22Rv1 (cell line): Measurements from ENCODE around the gene ZNF174.
A peak's percentile ranks its signal among the peaks of the same experiment; 100 is the strongest.

Experiments
- H3K27ac ChIP-seq: fragments of 450-650 bp; 2 replicates; pipeline ENCODE4 v1.5.1; 2017
- ZFX ChIP-seq: fragments of 450-650 bp; IDR thresholded peaks from 2 replicates; pipeline ENCODE4 v1.6.1; 2017; ENCODE audit warnings: antibody characterized with exemption, borderline replicate concordance
- TF ChIP-seq, protein P1 (sequence below): fragments of 450-650 bp; IDR thresholded peaks from 2 replicates; pipeline ENCODE4 v1.5.1; 2017; ENCODE audit warnings: mild to moderate bottlenecking

ZNF174 gene

DNA sequence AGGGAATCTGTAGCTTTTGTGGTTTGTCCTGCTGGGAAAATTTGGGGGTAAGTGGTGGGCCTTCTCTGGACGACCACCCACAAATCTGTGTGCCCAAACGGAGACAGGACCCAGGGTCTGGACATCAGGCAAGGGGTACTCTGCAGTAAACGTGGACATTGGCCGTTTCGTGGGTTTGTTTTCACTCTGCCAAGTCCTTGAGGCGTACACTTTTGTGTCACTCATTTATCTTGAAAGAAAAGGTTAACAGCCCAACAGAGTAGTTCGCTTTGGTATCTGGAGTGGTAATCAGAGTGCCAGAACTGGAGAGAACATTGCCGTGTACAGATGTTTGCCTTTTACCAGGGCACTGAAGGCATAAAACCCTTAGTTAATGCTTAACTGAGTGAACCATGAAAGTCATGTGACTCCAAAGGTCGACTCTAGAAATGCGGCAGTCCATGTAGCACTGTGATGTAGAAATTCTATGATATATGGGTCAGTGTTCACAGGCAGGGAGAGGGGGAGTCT is 57.9 kb downstream of the ZNF174 start:
- H3K27ac ChIP-seq = peak overlapping the region; percentile 98
- TF ChIP-seq ZFX = no peak
- TF ChIP-seq, protein P1, sequence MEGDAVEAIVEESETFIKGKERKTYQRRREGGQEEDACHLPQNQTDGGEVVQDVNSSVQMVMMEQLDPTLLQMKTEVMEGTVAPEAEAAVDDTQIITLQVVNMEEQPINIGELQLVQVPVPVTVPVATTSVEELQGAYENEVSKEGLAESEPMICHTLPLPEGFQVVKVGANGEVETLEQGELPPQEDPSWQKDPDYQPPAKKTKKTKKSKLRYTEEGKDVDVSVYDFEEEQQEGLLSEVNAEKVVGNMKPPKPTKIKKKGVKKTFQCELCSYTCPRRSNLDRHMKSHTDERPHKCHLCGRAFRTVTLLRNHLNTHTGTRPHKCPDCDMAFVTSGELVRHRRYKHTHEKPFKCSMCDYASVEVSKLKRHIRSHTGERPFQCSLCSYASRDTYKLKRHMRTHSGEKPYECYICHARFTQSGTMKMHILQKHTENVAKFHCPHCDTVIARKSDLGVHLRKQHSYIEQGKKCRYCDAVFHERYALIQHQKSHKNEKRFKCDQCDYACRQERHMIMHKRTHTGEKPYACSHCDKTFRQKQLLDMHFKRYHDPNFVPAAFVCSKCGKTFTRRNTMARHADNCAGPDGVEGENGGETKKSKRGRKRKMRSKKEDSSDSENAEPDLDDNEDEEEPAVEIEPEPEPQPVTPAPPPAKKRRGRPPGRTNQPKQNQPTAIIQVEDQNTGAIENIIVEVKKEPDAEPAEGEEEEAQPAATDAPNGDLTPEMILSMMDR = no peak
